WTC11 (cell line): Measurements from ENCODE around the gene TRIM46.
"Not testable (repeated sequence)": the region's sequence is repeated elsewhere in the genome, so short reads cannot be mapped to it uniquely, and the experiment has no call there.

Experiments
- CTCF ChIP-seq: fragments of 200-600 bp; IDR thresholded peaks from 2 replicates; pipeline ENCODE4 v1.8.0; 2022; ENCODE audit warnings: antibody characterized with exemption
- HMGXB4 ChIP-seq: sonication (generic); formaldehyde crosslinking; IDR thresholded peaks from 2 replicates; pipeline ENCODE4 v1.8.1; 2023; ENCODE audit warnings: mild to moderate bottlenecking, moderate library complexity, missing genetic modification reagents
- IRF2 ChIP-seq: sonication (generic); formaldehyde crosslinking; IDR thresholded peaks from 2 replicates; pipeline ENCODE4 v1.8.0; 2022; ENCODE audit warnings: low read depth, missing genetic modification reagents, borderline replicate concordance
- NFE2L1 ChIP-seq: sonication (generic); formaldehyde crosslinking; IDR thresholded peaks from 2 replicates; pipeline ENCODE4 v1.8.1; 2023; ENCODE audit warnings: missing genetic modification reagents
- TEAD4 ChIP-seq: sonication (generic); formaldehyde crosslinking; IDR thresholded peaks from 2 replicates; pipeline ENCODE4 v1.8.0; 2022; ENCODE audit warnings: mild to moderate bottlenecking, missing genetic modification reagents
- ZNF232 ChIP-seq: sonication (generic); formaldehyde crosslinking; IDR thresholded peaks from 2 replicates; pipeline ENCODE4 v1.8.0; 2022; ENCODE audit warnings: mild to moderate bottlenecking, missing genetic modification reagents
- ZNF512 ChIP-seq: sonication (generic); formaldehyde crosslinking; IDR thresholded peaks from 2 replicates; pipeline ENCODE4 v1.8.1; 2022; ENCODE audit warnings: missing genetic modification reagents, borderline replicate concordance
- TF ChIP-seq, protein P1 (sequence below): sonication (generic); formaldehyde crosslinking; IDR thresholded peaks from 2 replicates; pipeline ENCODE4 v1.8.1; 2023; ENCODE audit warnings: mild to moderate bottlenecking, missing genetic modification reagents, moderate library complexity

GRCh38 chr1:155155996-155156643 lies 17.5 kb upstream of the TRIM46 start:
- not testable (repeated sequence) for TF ChIP-seq NFE2L1; CTCF; ZNF232 (CRISPR knock-in tag); ZNF512; TEAD4 (CRISPR knock-in tag); HMGXB4; IRF2 (CRISPR knock-in tag)
- TF ChIP-seq, protein P1, sequence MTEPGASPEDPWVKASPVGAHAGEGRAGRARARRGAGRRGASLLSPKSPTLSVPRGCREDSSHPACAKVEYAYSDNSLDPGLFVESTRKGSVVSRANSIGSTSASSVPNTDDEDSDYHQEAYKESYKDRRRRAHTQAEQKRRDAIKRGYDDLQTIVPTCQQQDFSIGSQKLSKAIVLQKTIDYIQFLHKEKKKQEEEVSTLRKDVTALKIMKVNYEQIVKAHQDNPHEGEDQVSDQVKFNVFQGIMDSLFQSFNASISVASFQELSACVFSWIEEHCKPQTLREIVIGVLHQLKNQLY: not testable (repeated sequence)
